NCI-H187 treated with DMSO at 0.1 percent for 48 hours (cell line): ENCODE results near the gene COG5.
"Not testable (repeated sequence)": the region's sequence is repeated elsewhere in the genome, so short reads cannot be mapped to it uniquely, and the experiment has no call there.

Experiments used
- DNase-seq: peaks from one replicate; lab custom pipeline; 2025; lab: John Stamatoyannopoulos, UW

Gene COG5

DNA sequence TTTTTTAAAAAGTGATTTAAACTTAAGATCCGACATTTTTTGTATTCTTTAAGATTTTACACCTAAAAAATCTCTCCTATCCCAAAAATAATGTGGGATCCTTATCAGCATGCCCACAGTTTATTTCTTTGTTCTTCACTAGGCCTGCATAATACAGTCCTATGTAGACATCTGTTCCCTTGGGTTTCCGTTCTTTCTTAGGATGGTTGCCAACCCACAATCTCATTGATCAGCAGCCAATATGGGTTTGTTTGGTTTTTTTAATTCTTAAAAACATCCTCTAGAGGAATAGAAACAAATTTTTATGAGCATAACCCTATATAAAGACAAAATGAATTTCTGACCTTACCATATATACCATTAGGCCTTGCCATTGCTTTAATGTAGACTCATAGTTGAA, 403.3 kb downstream of the COG5 start:
- no peak for DNase-seq

DNA sequence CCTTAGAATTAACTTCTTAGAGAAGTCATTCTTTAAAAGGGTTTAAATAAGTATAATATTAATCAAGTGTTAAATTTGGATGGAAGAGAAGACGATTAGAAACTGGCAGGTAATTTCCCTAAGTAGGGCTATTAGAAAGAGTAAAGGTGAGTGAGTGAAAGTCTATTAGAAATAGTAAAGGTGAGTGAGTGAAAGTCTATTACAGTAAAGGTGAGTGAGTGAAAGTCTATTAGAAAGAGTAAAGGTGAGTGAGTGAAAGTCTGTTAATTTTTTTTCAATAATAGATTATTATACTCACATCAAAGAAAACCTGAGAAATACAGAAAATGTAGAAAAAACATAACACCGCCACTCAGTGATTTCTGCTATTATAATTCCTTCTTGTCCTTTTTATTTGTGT, 405.7 kb downstream of the COG5 start:
- DNase-seq: no peak

DNA sequence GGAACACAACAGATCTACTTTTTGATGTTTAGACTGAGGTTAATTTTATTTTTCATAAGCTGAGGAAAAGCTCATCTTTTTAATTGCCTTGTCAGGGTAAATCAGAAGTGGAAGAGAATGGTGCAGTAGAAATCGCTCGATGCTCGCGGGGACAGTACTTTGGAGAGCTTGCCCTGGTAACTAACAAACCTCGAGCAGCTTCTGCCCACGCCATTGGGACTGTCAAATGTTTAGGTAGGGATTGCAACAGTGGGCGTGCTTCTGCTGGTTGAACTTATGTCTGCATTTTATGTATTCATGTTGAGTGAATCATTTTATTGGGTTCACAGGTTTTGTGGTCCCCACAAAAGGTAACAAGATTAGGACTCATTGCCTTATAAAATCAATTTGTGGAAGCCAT, 406.6 kb downstream of the COG5 start:
- DNase-seq: no peak

DNA sequence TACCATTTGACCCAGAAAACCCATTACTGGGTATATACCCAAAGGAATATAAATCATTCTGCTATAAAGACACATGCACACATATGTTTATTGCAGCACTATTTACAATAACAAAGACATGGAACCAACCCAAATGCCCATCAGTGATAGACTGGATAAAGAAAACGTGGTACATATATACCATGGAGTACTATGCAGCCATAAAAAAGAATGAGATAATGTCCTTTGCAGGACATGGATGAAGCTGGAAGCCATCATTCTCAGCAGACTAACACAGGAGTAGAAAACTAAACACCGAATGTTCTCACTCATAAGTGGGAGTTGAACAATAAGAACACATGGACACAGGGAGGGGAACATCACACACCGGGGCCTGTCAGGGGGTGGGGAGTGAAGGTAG, 408.0 kb downstream of the COG5 start:
- not testable (repeated sequence) for DNase-seq

DNA sequence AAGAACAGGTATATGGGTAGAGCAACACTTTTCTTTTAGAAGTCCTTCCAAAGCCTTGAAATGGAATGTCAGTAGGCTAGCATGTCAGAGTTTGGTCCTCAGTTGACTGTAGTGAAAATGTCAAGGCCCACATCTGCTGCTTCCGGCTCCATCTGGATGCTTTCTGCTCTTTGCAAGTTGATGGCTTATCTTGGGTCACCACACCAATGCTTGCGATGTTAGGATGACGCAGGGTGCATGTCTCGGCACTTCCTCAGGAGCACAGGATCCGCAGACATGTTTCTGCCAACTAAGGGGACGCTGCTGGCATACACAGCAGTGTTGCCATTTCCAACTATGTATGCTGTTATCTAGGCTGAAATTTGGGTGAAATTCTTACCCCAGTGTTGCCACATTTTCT, 408.9 kb downstream of the COG5 start:
- no peak for DNase-seq

DNA sequence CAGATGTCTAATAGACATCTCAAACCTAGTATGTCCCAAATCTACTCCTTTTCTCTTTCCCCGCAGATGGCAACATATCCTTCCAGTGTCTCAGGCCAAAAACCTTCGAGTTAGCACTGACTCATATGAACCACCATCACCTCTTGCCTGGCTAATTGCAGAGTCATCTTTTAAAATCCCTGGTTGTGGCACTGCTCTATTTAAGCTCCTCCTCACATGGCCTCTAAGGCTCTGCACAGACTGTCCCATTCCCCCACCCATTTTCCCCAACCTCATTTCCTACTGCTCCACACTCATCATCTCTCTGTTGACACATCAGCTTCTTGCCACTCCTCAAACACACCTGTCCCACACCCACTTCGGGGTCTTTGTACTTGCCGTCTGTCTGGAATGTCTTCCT, 411.7 kb downstream of the COG5 start:
- DNase-seq: no peak
